Endothelial cell of umbilical vein (primary cell): ENCODE data around the gene SCIN. TPM values are rescaled to one million over a fixed set of nuclear protein-coding genes. Genes with fewer than 3 reads are reported as not detected.

ENCODE experiments used
- BruUV-seq: library from RNA; stranded (reverse); fragments of 400-500 nt; replicated peaks from 2 replicates; lab custom pipeline; 2021; lab: Mats Ljungman, UMichigan
- CTCF ChIA-PET: fragments of 300-600, 350-600 bp; sonication (Branson Sonifier 250); formaldehyde crosslinking; loops from one replicate; lab custom pipeline; 2021; ENCODE audit warnings: antibody characterized with exemption, inconsistent platforms; lab: Charles Lee
- POLR2A ChIA-PET: fragments of 300-600, 350-600 bp; sonication (Branson Sonifier 250); formaldehyde crosslinking; loops from one replicate; lab custom pipeline; 2021; ENCODE audit warnings: antibody characterized with exemption, inconsistent platforms; lab: Charles Lee
- DNase-seq: peaks from one replicate; pipeline ENCODE4 v3.0.0-alpha.2; 2011; ENCODE audit warnings: low read depth, low spot score
- FAIRE-seq: peaks from 2 replicates; lab custom pipeline; 2011; peaks lifted over from hg19 to GRCh38; lab: Jason Lieb, UNC
- H2AFZ ChIP-seq: 2 replicates; pipeline ENCODE4 v1.6.0; 2012; ENCODE audit warnings: low read depth, low read length, control low read depth, inconsistent platforms
- H3K27ac ChIP-seq: 2 replicates; pipeline ENCODE4 v1.5.1; 2011; ENCODE audit warnings: low read depth, mild to moderate bottlenecking, control low read depth, low read length, moderate library complexity; ENCODE audit not compliant: insufficient read depth
- H3K27me3 ChIP-seq, 2 experiments: 2 replicates each; pipeline versions ENCODE4 v1.6.0 to v1.6.1; 2011; ENCODE audit warnings: low read length in 2 of 2, mixed read lengths in 1 of 2; ENCODE audit not compliant: control insufficient read depth in 2 of 2, insufficient read depth in 2 of 2
- H3K36me3 ChIP-seq, 2 experiments: 2 replicates in 1 of 2; 3 replicates in 1 of 2; pipeline ENCODE4 v1.5.1; 2011; ENCODE audit warnings: low read length in 2 of 2, mild to moderate bottlenecking in 1 of 2, moderate library complexity in 1 of 2; ENCODE audit not compliant: control insufficient read depth in 2 of 2, insufficient read depth in 2 of 2; ENCODE audit errors: extremely low read depth in 1 of 2
- H3K4me1 ChIP-seq: 3 replicates; pipeline ENCODE4 v1.5.1; 2011; ENCODE audit warnings: mild to moderate bottlenecking, low read length; ENCODE audit not compliant: control insufficient read depth, insufficient read depth; ENCODE audit errors: extremely low read depth
- H3K4me2 ChIP-seq: 2 replicates; pipeline ENCODE4 v1.6.1; 2011; ENCODE audit warnings: low read length, control low read depth, mixed read lengths; ENCODE audit not compliant: insufficient read depth
- H3K4me3 ChIP-seq, 3 experiments: fragments of 200-600 bp in 1 of 3; sonication (generic), shearing (Covaris generic) in 1 of 3; replicated peaks in 1 of 3; 2 replicates each; pipeline ENCODE4 v1.5.1; 2011 to 2016; ENCODE audit warnings: control low read depth in 3 of 3, low read length in 3 of 3, mild to moderate bottlenecking in 2 of 3, inconsistent platforms in 1 of 3, low read depth in 1 of 3, moderate library complexity in 1 of 3; ENCODE audit not compliant: insufficient read depth in 1 of 3
- H3K79me2 ChIP-seq: 2 replicates; pipeline ENCODE4 v1.6.0; 2012; ENCODE audit warnings: low read length, inconsistent platforms; ENCODE audit not compliant: control insufficient read depth, insufficient read depth
- H3K9ac ChIP-seq: replicated peaks from 2 replicates; pipeline ENCODE3; 2011; ENCODE audit warnings: low read length, control low read depth; ENCODE audit not compliant: insufficient read depth; ENCODE audit errors: extremely low read depth
- H3K9me1 ChIP-seq: replicated peaks from 3 replicates; pipeline ENCODE4 v1.6.0; 2011; ENCODE audit warnings: mild to moderate bottlenecking, low read length; ENCODE audit not compliant: control insufficient read depth, insufficient read depth; ENCODE audit errors: extremely low read depth
- H3K9me3 ChIP-seq: replicated peaks from 2 replicates; pipeline ENCODE4 v1.5.1; 2012; ENCODE audit warnings: low read length, inconsistent platforms; ENCODE audit not compliant: control insufficient read depth, insufficient read depth
- H4K20me1 ChIP-seq: replicated peaks from 2 replicates; pipeline ENCODE3; 2011; ENCODE audit warnings: mild to moderate bottlenecking, low read length; ENCODE audit not compliant: control insufficient read depth, insufficient read depth; ENCODE audit errors: extremely low read depth
- CTCF ChIP-seq, 2 donors: IDR thresholded peaks; 1 replicate in 1 of 2; 2 replicates in 1 of 2; pipeline ENCODE4 v1.5.1; 2011; ENCODE audit warnings: low read length in 2 of 2, mild to moderate bottlenecking in 2 of 2, moderate library complexity in 2 of 2, control low read depth in 1 of 2, inconsistent platforms in 1 of 2, low read depth in 1 of 2; ENCODE audit not compliant: insufficient read depth in 1 of 2; ENCODE audit errors: extremely low read depth in 1 of 2
- FOS ChIP-seq: IDR thresholded peaks from 2 replicates; pipeline ENCODE4 v1.6.1; 2011; ENCODE audit warnings: mild to moderate bottlenecking, low read length, moderate library complexity, borderline replicate concordance; ENCODE audit not compliant: insufficient read depth
- GATA2 ChIP-seq: IDR thresholded peaks from 2 replicates; pipeline ENCODE4 v1.7.0; 2011; ENCODE audit warnings: low read depth, mild to moderate bottlenecking, moderate library complexity, mixed read lengths, low read length; ENCODE audit not compliant: insufficient read length, insufficient read depth
- JUN ChIP-seq: IDR thresholded peaks from 2 replicates; pipeline ENCODE4 v1.6.1; 2011; ENCODE audit warnings: borderline replicate concordance, low read depth; ENCODE audit not compliant: insufficient read length, insufficient read depth
- MAX ChIP-seq: IDR thresholded peaks from 2 replicates; pipeline ENCODE4 v1.6.1; 2011; ENCODE audit not compliant: insufficient read depth, insufficient read length
- MYC ChIP-seq: IDR thresholded peaks from one replicate; pipeline ENCODE4 v1.6.1; 2011; ENCODE audit warnings: mild to moderate bottlenecking, low read depth, low read length
- POLR2AphosphoS5 ChIP-seq: IDR thresholded peaks from 2 replicates; pipeline ENCODE4 v1.6.1; 2012; ENCODE audit warnings: low read depth, mild to moderate bottlenecking, control low read depth, low read length, moderate library complexity; ENCODE audit not compliant: insufficient read depth
- dilution Hi-C: fragments of 300-500 bp; cut with MboI; formaldehyde crosslinking; loops from one replicate; pipeline ENCODE4 v1.15.0; 2019; ENCODE audit warnings: low sequenced_read_pairs; ENCODE audit not compliant: extremely low pct_ligation_motif_present
- intact Hi-C: fragments of 100-400 bp; cut with micrococcal nuclease; formaldehyde crosslinking; loops from one replicate; pipeline ENCODE4 v1.10.0; 2022
- polyA plus RNA-seq, 4 experiments: library from polyadenylated mRNA; depleted of rRNA in 3 of 4; stranded (reverse) in 3 of 4; unstranded in 1 of 4; fragments of >200 nt; gene quantifications; 2 replicates each; pipeline versions ENCODE4 v1.2.1 to v1.2.3, GENCODE V29; 2011 to 2012; ENCODE audit warnings: missing spikeins in 1 of 4
- total RNA-seq: library from RNA; stranded (reverse); gene quantifications from 2 replicates; pipeline ENCODE4 v1.2.3, GENCODE V29; 2021

Gene SCIN
- total and polyA plus RNA-seq, 2 donors (not counting 3 experiments of a cell fraction or from before 2014, with no cell fraction given) = 0.07 to 0.69 TPM

- FAIRE-seq (no peak), DNase-seq (no peak)
- H3K4me2 ChIP-seq = no peak overlapping the region
- H3K9me1 ChIP-seq = no peaks in the 10 kb centered on the region
- H3K4me1 ChIP-seq = no peaks in the 10 kb centered on the region
- H3K4me3 ChIP-seq = no peak overlapping the region
- intact Hi-C loops (no loop called here), dilution Hi-C loops (no loop called here)
- TF ChIP-seq MYC = no peak
- TF ChIP-seq CTCF (IDR thresholded peaks at IDR 0.05; ENCODE audit: extremely low read depth in 1 of 2, insufficient read depth in 1 of 2, low read depth in 1 of 2, low read length in 2 of 2) = no peak
- TF ChIP-seq FOS = no peak
- no peak for TF ChIP-seq JUN
- no peak for TF ChIP-seq GATA2
- TF ChIP-seq MAX = no peak
- no peak for TF ChIP-seq POLR2AphosphoS5
- H3K9ac ChIP-seq = no peak overlapping the region
- H3K27ac ChIP-seq = no peak overlapping the region
- no peaks in the 10 kb centered on the region for H3K79me2 ChIP-seq
- no peaks in the 10 kb centered on the region for H3K9me3 ChIP-seq
- H4K20me1 ChIP-seq = no peaks in the 10 kb centered on the region
- H3K27me3 ChIP-seq = no peaks in the 10 kb centered on the region
- CTCF ChIA-PET = no interaction called here
- no peaks in the 10 kb centered on the region for H3K36me3 ChIP-seq
- POLR2A ChIA-PET = no interaction called here
- BruUV-seq = no TSS peak
- H2AFZ ChIP-seq = no peak overlapping the region
These were observed 11.4 kb downstream of the SCIN start for GRCh38 chr7:12581897-12582296.
